Keratinocyte (primary cell): ENCODE data around the gene DMRT1.
"Not testable (repeated sequence)": the region's sequence is repeated elsewhere in the genome, so short reads cannot be mapped to it uniquely, and the experiment has no call there.

Experiments used
- CTCF ChIP-seq, 3 experiments: IDR thresholded peaks in 1 of 3; conservative IDR thresholded peaks in 1 of 3; optimal IDR thresholded peaks in 1 of 3; 2 replicates in 2 of 3; 3 replicates in 1 of 3; pipeline versions ENCODE3 to v1.5.1; 2011; ENCODE audit warnings: low read length in 3 of 3, mild to moderate bottlenecking in 3 of 3, moderate library complexity in 2 of 3, control low read depth in 1 of 3, inconsistent platforms in 1 of 3; ENCODE audit not compliant: insufficient read depth in 2 of 3; ENCODE audit errors: extremely low read depth in 1 of 3
- EZH2 ChIP-seq: IDR thresholded peaks from one replicate; pipeline ENCODE4 v1.6.1; 2012; ENCODE audit warnings: inconsistent platforms, mild to moderate bottlenecking, low read length, moderate library complexity

DNA sequence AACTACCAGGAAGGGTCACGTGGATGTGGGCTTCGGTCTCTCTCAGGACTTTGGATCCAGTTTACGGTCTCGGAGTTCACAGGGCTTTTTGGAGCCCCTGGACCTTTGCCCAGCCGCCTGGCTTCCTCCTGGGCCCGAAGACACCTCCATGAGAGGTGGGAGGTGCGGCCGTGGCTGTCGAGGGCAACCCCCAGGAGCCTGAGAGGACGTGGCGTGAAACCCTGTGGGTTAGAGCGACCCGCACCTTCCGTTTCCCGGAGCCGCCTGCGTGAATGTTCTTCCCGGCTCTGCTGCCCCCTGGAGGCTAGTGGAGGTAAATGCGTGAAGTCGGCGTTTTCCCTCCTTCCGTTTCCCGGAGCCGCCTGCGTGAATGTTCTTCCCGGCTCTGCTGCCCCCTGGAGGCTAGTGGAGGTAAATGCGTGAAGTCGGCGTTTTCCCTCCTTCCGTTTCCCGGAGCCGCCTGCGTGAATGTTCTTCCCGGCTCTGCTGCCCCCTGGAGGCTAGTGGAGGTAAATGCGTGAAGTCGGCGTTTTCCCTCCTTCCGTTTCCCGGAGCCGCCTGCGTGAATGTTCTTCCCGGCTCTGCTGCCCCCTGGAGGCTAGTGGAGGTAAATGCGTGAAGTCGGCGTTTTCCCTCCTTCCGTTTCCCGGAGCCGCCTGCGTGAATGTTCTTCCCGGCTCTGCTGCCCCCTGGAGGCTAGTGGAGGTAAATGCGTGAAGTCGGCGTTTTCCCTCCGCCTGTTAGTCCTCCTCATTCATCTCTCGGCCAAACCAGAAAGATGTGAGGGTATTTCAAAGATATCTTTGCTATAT, 157.0 kb downstream of the DMRT1 start:
- peak in 2 of 3 experiments; percentile 21 to 46 for TF ChIP-seq CTCF (optimal IDR thresholded peaks at IDR 0.05 in 1 of 3, IDR thresholded peaks at IDR 0.05 in 1 of 3, conservative IDR thresholded peaks at IDR 0.05 in 1 of 3; ENCODE audit: extremely low read depth in 1 of 3, insufficient read depth in 2 of 3, low read length in 3 of 3)
- TF ChIP-seq EZH2 = not testable (repeated sequence)
